ENCODE results near the gene LTBP3.

LTBP3 gene

DNA sequence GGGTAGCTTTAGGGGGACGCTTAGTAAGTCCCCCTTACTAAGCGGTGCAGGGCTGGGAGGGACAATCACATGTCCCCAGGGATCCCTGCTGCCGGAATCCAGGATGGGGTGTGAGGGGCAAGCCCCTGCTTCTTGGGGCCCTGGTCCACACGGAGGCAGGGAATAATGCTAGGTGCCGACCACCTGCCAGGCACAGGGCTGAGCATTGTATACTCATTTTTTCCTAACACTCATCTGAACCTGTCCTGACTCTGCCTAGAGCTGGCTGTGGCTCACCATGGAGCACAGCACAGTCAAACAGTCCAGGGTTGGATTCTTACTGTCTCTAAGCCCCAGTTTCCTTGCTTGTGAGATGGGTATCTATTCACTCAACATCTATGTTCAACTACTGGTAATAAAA is 1.4 kb upstream of the LTBP3 start:
- no peak for TF ChIP-seq ZFX (IDR thresholded peaks at IDR 0.05)
- TF ChIP-seq, protein P1, sequence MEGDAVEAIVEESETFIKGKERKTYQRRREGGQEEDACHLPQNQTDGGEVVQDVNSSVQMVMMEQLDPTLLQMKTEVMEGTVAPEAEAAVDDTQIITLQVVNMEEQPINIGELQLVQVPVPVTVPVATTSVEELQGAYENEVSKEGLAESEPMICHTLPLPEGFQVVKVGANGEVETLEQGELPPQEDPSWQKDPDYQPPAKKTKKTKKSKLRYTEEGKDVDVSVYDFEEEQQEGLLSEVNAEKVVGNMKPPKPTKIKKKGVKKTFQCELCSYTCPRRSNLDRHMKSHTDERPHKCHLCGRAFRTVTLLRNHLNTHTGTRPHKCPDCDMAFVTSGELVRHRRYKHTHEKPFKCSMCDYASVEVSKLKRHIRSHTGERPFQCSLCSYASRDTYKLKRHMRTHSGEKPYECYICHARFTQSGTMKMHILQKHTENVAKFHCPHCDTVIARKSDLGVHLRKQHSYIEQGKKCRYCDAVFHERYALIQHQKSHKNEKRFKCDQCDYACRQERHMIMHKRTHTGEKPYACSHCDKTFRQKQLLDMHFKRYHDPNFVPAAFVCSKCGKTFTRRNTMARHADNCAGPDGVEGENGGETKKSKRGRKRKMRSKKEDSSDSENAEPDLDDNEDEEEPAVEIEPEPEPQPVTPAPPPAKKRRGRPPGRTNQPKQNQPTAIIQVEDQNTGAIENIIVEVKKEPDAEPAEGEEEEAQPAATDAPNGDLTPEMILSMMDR (conservative IDR thresholded peaks at IDR 0.05), result no peak
- H3K27ac ChIP-seq, result peak overlapping the region; percentile 68

DNA sequence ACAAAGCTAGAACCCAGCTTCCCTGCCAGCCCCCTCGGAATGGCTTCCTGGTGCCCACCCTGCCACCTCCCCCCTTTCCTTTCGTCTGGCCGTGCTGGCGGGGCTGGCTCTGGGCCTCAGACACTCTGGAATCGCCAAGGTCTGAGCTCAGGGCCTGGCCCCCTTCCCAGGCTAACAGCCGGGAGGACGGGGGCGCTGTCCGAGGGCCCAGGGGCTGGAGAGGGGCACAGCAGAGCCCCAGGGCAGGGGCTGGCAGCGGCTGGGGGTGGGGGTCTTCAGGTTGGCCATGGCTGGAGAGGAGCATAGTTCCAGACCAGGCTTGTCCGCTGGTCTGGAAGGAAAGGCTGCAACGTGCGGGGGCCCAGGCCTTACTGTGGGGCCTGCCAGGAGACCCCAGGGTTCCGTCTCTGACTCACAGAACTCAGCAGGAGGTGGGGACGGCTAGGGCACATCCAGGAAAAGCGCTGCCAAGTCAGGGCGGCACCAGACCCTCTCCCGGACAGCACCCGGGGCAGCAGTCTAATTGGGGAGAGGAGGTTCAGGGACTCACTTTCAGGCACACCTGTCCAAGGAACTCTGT is 861 bp upstream of the LTBP3 start:
- TF ChIP-seq, protein P1 (conservative IDR thresholded peaks at IDR 0.05), result no peak
- no peak for TF ChIP-seq ZFX (IDR thresholded peaks at IDR 0.05)
- peak overlapping the region; percentile 68 for H3K27ac ChIP-seq

- H3K27ac ChIP-seq, result peak overlapping the region; percentile 68
- TF ChIP-seq ZFX (IDR thresholded peaks at IDR 0.05), result no peak
- TF ChIP-seq, protein P1 (conservative IDR thresholded peaks at IDR 0.05), result no peak
These were observed 718 bp downstream of the LTBP3 start for GRCh38 chr11:65557280-65558001.

DNA sequence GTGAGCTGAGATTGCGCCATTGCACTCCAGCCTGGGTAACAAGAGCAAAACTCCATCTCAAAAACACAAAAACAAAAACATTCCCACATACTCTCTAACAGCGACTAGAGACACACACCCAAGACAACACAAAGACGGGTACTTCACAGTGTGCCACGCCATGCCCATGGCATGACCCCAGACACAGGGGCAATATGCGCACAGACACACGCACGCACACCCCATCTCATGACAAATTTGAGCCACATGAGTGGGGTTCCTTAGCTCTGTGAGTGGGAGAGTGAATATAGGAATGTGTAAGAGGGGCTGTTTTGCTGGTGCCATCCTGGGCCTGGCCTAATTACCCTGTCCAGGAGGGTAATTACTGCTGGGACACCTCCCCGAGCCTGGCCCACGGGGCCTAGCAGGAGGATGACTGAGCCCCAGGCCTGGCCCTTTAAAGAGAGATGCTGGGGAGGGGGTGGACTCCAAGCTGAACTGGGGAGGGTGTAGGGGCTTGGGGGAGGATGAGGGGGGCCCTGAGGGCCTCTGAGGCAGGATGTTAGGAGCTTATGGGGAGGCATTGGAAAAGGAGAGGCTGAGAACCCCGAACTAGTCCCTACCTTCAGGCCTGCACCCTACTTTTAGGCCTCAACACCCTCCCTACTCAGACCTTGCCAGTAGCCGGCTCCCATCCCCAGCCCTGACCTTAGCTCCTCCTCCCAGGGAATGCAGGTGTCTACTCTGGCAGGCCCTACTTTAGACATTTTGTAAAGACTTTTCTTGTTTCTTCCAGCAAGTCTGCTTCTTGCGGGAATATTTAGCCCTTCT is 1.5 kb downstream of the LTBP3 start:
- TF ChIP-seq ZFX (IDR thresholded peaks at IDR 0.05), result no peak
- TF ChIP-seq, protein P1 (conservative IDR thresholded peaks at IDR 0.05), result no peak

GRCh38 chr11:65555693-65556231 is 2.4 kb downstream of the LTBP3 start:
- no peak overlapping the region for H3K27ac ChIP-seq
- no peak for TF ChIP-seq ZFX (IDR thresholded peaks at IDR 0.05)
- TF ChIP-seq, protein P1 (conservative IDR thresholded peaks at IDR 0.05), result no peak

More for the DNA sequence above, 1.5 kb downstream of the LTBP3 start:
- H3K27ac ChIP-seq, result no peak overlapping the region

DNA sequence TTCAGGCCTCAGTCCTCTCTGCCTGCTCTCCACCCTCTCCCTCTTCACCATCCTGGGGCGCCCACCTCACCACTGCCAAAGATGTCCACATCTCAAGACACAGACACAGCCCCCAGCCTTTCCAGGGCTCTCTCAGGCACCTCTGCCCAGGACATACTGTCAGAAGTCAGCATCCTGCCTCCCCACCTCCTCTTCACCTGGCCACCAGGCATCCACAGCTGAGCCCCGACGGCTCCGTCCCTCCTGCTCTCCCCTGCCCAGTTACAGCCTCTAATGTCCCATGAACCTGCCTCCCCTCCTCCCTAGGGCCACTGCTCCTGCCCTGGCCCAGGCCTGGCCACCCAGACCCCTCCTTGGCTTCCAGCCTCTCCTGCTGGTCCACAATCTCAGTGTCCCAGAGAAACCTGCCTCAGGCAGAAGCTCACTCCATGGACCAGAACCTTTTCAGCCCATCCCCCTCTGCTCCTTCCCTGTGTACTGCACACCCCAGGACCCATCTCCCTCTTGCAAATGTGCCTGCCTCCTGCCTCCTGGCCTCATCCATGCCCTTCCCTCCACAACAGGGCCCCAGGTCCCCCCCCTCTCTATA is 3.2 kb downstream of the LTBP3 start:
- TF ChIP-seq, protein P1 (conservative IDR thresholded peaks at IDR 0.05), result no peak
- TF ChIP-seq ZFX (IDR thresholded peaks at IDR 0.05), result no peak
- no peak overlapping the region for H3K27ac ChIP-seq

Data from C4-2B (cell line).